HG02943 (cell line): ENCODE measurements around the gene NFYA.
"Not testable (repeated sequence)": the region's sequence is repeated elsewhere in the genome, so short reads cannot be mapped to it uniquely, and the experiment has no call there.

ENCODE experiments used
- ATAC-seq: cut with Tn5 transposase; IDR thresholded peaks from one replicate; pipeline ENCODE4 v1.9.1; 2021; ENCODE audit warnings: mild to moderate bottlenecking, low read depth, moderate library complexity; ENCODE audit not compliant: unreplicated experiment

Gene NFYA

DNA sequence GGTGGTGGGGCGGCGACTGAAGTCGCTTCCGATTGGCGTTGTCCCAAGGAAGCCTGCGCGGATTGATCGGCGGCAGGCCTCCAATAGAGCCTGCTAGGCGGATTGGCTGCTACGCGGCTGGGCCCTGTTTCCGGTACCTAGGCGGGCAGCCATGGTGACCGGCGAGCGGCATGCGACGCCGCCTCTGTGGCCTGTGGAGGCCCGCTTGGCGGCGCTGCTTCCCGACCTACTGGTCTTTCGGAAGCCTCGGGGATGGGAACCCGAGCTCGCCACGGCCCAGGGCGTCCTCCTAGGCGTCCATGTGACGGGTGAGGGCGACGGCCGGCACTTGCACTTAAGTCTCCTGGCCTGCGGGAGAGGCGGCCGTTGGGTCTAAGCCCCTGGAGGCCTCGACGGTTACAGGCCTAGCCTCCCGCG is 28.1 kb downstream of the NFYA start:
- ATAC-seq, result no peak

DNA sequence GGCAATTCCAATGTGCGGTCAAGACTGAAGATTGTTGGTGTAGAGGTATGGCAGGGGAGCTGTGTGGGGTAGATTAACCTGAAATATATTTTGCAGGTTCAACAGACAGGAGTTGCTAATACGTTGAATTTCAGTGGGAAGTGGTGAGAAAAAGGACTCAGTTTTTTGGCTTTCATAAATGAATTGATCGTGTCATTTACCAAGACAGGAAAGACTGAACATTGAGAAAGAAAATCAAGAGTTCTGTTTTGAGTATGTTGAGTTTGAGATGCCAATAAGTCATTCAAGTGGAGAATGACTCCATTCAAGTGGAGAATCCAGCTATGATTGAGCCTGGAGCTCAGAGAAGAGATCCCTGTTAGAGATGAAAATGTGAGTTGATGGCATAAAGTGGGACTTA is 31.1 kb downstream of the NFYA start:
- ATAC-seq, result no peak

DNA sequence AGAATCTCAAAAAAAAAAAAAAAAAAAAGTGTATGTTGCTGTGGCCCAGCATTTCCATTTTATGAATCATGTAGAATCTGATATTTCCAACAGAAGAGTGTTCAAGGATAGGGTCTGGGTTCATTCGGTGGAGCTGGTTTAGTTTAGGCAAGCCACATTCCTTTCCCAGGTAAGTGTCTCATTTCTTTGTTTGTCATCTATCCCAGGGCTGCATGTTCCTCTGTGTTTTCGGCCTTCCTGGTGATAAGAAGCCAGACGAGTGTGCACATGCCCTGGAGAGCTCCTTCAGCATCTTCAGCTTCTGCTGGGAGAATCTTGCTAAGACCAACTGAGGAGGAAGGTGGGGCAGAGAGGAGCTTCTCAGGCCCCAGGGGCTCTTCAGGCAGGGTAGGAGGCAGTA is 38.2 kb downstream of the NFYA start:
- ATAC-seq, result no peak

DNA sequence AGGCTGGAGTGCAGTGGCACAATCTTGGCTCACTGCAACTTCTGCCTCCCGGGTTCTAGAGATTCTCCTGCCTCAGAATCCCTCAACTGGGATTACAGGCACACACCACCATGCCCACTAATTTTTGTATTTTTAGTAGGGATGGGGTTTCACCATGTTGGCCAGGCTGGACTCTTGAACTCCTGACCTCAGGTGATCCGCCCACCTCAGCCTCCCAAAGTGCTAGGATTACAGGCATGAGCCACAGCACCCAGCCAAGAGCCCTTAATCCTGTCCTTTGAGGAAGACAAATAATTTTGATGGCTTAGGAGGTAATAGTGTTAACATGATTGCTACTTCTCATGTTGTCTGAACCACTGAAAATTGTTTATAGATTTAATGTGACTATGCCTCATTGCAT is 42.3 kb downstream of the NFYA start:
- not testable (repeated sequence) for ATAC-seq

DNA sequence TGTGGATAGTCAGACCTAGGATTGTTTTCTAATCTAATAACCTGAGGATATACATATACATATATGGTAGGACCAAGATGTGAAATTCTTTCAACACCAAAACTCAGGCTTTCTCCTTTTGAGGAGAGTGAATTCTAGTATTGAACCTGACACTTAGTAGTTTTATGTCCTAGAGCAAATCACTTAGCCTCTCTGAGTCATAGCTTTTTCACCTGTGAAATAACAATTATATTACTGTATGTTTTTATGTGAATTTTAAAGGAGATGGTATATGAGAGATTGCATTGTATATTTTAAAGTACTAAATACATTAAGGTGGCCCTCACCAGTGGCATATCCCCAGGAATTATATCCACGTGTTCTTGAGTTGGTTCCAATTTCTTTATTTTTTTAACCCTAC is 46.7 kb downstream of the NFYA start:
- ATAC-seq, result no peak

DNA sequence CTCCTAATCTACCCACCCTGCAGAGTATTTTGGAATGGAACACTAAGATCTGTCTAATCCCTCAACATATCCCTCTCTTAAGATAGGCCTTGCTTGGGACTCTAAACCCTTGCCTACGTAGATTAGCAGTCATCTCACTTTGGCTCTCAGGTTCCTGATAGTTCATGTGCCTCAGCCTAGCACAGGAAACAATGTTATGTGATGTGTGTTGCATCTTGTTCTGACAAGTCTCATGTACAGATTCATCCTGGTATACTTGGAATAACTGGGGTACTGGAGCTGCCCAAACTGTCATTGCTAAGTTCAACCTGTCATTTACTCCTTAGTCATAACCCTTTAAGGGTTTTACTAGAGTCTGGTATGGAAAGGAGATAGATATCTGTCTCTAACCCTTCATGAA is 47.3 kb downstream of the NFYA start:
- ATAC-seq, result no peak

DNA sequence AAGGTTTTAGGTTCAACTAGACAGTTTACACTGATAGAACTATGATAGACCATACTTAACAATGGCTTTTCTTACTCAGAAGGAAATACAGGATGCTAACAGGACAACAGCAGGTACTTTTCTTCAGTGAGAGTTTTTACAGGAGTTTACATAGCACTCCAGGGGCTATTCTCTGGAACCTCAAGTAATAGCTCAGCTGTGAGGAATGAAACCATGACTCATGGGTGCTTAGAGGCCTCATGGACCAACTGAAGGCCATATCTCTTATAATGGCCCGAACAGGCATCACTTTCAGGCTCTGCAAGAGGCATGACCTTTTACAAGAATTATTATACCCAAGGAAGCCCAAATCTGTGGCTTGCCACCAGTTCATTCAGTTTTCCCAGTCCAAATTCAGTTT is 49.6 kb downstream of the NFYA start:
- no peak for ATAC-seq

DNA sequence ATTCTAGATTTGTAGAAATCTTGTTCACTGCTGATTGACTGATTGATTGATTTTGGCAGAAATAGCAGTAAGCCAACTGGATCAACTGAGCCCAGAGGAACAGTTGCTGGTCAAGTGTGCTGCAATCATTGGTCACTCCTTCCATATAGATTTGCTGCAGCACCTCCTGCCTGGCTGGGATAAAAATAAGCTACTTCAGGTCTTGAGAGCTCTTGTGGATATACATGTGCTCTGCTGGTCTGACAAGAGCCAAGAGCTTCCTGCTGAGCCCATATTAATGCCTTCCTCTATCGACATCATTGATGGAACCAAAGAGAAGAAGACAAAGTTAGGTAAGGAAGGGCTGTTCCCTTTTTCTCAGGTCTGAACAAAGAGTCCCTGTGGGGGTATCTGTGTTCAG is 50.1 kb downstream of the NFYA start:
- ATAC-seq, result no peak

DNA sequence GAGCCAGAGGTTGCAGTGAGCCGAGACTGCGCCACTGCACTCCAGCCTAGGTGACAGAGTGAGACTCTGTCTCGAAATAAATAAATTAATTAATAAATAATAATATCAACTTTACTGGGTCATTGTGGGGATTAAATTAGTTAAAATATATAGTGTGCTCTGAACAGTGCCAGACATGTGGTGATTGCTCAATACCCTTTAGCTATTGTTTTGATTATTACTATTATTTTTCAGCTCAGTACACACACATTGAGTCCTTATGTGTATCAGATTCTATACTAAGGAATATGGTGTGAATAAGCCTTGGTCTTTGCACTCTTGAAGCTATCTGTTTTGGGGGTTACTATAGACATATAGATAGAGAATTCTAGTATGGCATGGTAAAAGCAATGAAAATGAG is 52.5 kb downstream of the NFYA start:
- ATAC-seq, result no peak

DNA sequence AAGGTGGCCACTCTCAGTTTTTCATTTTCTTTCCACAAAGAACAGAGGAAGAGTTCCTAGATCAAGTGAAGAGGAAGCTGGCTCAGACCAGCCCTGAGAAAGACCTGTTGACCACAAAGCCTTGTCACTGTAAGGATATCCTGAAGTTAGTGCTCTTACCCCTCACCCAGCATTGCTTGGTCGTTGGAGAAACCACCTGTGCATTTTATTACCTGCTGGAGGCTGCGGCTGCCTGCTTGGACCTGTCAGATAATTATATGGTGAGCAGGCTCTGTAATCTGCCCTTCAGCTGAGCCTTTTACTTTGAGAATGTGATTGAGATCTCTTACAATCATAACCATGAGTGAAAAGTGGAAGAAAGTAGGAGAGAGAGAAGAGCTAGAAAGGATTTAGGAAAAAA is 59.5 kb downstream of the NFYA start:
- no peak for ATAC-seq

DNA sequence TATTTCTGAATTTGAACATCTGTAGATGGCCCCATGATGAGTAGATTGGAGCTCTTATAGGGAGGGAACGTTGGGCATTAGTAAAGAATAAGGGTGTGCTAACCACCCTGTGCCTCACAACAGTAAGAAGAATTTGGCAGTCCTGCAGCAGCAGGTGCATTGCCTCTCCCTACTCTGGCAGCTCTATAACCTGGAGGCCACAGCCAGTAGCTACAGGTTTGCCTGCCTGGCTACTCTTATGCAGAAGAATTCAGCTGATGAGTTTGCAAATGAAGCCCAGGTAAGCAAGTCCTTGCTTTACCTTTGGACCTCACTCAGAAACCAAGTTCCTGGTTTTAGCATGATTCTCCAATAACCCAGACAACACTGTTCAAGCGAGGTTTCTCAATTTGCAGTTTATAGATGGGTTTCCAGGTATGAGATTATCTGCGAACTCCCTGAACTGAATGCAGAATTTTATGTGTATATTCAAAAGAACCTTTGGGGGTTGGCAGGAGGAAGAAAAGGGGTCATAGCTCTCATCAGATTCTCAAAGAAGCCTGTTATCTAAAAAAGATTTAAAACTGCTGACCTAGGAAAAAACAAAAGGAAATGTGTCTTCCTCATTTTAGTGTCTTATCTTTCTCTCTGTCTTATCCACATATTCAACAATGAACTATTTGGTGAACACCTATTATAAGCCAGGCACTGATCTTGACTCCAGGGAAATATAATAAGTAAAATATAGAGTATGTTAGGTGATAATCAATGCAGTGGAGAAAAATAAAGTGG is 62.5 kb downstream of the NFYA start:
- no peak for ATAC-seq

DNA sequence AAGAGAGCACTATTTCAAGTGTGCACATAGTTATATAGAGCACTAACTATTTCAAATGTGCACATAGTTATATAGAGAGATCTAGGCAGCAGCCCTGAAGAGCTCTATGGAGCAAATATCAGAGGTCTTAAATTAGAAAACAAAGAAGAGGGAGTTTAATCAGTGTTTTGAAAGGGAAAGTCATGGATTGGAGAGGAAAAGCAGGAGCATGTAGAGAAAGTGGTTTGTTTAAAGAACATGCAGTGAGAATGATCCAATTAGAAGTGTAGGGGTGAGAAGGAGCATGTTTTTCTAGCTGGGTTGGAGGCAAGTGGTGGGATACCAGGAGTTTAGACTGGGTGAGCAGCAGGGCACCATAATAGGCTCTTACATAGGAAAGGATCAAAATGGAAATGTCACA is 64.1 kb downstream of the NFYA start:
- no peak for ATAC-seq

DNA sequence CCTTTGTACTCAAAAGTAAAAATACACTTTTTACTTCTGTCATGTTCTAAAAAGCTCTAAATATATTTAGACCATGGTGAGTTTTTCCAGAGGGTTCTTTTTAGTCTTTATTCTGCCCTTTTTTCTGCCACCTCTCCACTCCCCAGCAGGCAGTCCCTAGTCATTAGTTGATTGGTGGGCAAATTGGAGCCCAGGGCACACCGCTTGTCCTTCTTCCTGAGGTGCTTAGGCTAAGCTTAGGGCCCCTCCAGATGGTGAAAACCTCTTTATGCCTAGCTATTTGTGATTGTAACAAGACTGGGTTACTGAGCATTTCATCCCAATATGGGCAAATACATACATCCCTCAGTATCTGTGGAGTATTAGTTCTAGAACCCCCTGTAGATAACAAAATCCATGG is 75.1 kb downstream of the NFYA start:
- ATAC-seq, result no peak
